B cell (primary cell): ENCODE data around the gene CDC42EP4.

ENCODE experiments used
- EZH2 ChIP-seq: IDR thresholded peaks from 2 replicates; pipeline ENCODE4 v1.6.1; 2012; ENCODE audit warnings: borderline replicate concordance, low read depth, mild to moderate bottlenecking, moderate library complexity, low read length; ENCODE audit not compliant: insufficient read depth, poor library complexity, severe bottlenecking
- TF ChIP-seq, protein P1 (sequence below): fragments of 200-600 bp; IDR thresholded peaks from one replicate; pipeline ENCODE4 v1.8.0; 2022; ENCODE audit warnings: antibody characterized with exemption, mild to moderate bottlenecking

DNA sequence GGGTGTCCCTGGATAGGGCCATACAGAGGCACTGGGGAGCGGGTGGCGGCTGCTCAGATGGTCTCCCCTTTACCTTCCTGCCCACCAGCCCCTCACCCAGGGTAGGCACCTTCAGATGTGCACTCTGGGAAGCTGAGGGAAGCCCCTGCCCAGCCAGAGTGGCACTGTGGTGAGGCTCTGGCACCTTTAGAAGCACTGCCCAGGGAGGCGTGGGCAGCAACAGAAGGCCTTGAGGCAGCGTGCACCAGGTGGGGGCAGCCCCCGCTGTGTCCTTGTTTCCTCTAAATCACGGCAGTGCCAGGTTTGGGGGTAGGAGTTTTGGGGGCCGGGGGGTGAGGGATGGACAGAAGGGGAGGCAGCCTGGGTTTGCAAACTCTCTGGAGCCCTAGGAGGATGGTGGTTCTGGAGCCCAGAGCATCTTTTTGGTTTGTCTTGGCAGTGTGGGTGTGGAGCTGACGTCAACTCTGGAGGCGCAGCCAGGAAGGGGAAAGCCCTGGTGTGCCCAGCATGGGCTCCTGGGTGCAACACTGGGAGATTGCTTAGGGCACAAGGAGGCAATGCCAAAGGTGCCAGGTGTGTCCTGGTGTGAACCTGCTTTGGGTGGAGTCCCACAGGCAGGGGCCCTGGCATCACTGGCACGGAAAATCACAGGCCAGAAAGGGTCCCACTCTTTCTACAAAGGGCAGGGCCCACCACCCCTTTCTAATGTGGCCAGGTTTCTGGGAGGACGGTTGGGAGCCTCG, 23.1 kb upstream of the CDC42EP4 start:
- TF ChIP-seq, protein P1, sequence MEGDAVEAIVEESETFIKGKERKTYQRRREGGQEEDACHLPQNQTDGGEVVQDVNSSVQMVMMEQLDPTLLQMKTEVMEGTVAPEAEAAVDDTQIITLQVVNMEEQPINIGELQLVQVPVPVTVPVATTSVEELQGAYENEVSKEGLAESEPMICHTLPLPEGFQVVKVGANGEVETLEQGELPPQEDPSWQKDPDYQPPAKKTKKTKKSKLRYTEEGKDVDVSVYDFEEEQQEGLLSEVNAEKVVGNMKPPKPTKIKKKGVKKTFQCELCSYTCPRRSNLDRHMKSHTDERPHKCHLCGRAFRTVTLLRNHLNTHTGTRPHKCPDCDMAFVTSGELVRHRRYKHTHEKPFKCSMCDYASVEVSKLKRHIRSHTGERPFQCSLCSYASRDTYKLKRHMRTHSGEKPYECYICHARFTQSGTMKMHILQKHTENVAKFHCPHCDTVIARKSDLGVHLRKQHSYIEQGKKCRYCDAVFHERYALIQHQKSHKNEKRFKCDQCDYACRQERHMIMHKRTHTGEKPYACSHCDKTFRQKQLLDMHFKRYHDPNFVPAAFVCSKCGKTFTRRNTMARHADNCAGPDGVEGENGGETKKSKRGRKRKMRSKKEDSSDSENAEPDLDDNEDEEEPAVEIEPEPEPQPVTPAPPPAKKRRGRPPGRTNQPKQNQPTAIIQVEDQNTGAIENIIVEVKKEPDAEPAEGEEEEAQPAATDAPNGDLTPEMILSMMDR = no peak
- TF ChIP-seq EZH2 = no peak
